ENCODE measurements around the gene RNF168.
A peak's percentile ranks its signal among the peaks of the same experiment; 100 is the strongest.
"Not testable (repeated sequence)": the region's sequence is repeated elsewhere in the genome, so short reads cannot be mapped to it uniquely, and the experiment has no call there.

Gene RNF168, protein sequence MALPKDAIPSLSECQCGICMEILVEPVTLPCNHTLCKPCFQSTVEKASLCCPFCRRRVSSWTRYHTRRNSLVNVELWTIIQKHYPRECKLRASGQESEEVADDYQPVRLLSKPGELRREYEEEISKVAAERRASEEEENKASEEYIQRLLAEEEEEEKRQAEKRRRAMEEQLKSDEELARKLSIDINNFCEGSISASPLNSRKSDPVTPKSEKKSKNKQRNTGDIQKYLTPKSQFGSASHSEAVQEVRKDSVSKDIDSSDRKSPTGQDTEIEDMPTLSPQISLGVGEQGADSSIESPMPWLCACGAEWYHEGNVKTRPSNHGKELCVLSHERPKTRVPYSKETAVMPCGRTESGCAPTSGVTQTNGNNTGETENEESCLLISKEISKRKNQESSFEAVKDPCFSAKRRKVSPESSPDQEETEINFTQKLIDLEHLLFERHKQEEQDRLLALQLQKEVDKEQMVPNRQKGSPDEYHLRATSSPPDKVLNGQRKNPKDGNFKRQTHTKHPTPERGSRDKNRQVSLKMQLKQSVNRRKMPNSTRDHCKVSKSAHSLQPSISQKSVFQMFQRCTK

DNA sequence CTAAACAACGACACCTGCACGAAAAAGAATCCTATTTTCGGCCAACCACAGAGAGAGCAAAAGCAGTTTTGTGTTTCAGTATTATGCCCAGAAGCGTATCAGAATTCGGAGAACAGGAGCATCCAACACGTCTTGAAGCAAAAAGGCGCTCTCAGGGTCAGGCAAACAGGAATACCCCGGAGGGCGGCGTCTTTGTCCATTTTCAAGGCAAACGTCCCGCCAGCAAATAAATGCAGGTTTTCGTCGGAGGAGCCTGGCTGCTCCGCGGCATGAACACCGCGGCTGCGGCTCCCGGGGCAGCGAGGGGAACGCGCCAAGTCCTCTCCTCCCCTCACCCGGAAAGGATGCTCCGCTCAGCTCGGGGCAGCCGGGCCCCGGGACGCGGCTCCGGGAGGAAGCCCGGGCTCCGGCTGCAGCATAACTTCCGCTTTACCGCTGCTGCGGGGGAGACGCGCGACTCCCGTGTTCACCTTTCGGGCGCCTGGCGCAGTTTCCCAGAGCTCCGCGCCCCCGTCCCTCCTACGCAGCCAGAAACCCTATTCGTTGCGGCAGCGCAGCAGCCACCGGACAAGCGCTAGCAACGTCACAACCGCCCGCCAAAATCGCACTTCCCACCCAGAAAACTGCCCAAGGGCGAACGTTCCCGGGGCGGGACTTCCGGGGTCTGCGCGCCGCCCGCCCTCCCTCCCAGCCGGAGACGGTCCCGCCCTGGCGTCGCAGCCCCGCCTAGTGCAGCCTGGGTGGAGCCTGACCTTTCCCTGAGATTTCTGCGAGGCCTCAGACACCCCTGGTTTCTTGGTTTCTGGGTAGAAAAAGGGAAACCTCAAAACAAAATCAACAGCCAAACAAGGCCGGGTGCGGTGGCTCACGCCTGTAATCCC is at the start of gene RNF168:
Gene RNF168, minus strand, starts transcription at position 573 of the 881 bp plus-strand sequence. CDS start 595 bp downstream, outside the sequence.
- TF ChIP-seq ZNF274 (IDR thresholded peaks at IDR 0.05; ENCODE audit: low read depth, low read length): no peak
- peak within 1 kb of the TSS; percentile 93 for H3K4me3 ChIP-seq (ENCODE audit: low read length)

DNA sequence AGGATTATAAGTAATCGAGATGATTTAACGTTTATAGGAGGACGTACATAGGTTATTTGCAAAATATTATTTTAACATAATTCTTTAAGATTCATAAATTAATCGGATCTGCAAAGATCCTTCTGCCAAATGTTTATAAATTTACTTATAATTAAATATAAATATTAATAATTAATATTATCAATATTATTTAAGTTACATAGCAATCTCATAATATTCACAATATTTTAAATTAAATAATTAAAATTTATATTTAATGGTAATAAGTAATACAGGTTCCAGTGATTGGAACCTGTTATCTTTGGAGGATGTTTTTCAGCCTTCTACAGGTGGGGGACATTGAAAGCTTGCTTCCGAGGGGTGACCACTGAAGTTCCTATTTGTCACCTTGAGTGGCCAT is 48.7 kb upstream of the RNF168 start:
- no peak for TF ChIP-seq ZNF274 (IDR thresholded peaks at IDR 0.05; ENCODE audit: low read depth, low read length)
- H3K4me3 ChIP-seq (ENCODE audit: low read length): no peak overlapping the region

DNA sequence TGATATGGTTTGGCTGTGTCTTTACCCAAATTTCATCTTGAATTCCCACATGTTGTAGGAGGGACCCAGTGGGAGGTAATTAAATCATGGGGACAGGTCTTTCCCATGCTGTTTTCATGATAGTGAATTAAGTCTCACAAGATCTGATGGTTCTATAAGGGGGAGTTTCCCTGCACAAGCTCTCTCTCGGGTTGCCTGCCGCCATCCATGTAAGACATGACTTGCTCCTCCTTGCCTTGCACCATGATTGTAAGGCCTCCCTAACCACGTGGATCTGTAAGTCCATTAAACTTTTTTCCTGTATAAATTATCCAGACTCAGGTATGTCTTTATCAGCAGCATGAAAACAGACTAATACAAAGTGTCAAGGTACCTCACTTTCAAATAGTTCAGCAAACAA is 46.6 kb upstream of the RNF168 start:
- not testable (repeated sequence) for H3K4me3 ChIP-seq (ENCODE audit: low read length)

DNA sequence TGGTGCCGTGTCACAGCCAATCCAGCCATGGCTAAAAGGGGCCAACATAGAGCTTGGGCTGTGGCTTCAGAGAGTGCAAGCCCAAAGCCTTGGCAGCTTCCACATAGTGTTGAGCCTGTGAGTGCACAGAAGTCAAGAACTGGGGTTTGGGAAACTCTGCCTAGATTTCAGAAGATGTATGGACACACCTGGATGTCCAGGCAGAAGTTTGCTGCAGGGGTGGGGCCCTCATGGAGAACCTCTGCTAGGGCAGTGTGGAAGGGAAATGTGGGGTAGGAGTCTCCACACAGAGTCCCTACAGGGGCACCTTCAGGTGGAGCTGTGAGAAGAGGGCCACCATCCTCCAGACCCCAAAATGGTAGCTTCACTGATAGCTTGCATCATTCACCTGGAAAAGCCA is 45.7 kb upstream of the RNF168 start:
- H3K4me3 ChIP-seq (ENCODE audit: low read length): not testable (repeated sequence)

DNA sequence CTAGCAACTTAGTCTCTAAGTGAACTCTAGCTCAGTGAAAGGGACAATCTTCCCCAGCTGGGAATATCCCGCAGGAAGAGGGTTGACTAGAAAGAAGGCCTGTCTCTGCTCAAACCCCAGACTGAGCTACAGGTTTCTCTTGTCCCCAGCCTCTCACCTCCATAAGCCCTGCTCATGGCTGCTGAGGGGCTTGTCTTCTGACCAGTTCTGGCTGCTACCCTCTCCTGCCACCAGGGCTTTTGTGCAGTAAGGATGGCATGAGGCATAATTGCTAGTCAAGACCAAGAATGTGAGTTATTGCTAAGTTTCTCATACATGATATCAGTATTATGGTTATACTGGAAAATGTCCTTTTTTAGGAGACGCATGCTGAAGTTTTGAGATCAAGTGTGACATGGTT is 43.5 kb upstream of the RNF168 start:
- H3K4me3 ChIP-seq (ENCODE audit: low read length): no peak overlapping the region
- TF ChIP-seq ZNF274 (IDR thresholded peaks at IDR 0.05; ENCODE audit: low read depth, low read length): no peak

DNA sequence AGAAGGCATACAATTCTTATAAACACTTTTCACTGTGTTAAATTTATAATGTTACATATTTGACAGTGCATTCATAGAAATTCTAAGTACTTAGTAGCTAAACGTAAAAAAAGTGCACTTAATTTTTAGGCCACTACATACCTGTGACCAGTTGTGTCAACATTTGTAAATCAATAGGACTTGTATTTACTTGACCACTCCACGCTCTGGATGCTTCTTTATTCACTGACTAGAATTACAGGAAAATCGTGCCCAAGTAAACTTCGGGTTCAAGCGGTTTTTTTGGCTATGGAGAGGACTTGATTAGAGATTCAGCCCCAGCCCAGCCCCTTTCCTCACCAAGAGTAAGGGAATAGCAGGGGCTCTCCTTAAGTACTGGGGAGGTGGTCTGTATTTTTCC is 43.0 kb upstream of the RNF168 start:
- TF ChIP-seq ZNF274 (IDR thresholded peaks at IDR 0.05; ENCODE audit: low read depth, low read length): no peak
- H3K4me3 ChIP-seq (ENCODE audit: low read length): no peak overlapping the region

DNA sequence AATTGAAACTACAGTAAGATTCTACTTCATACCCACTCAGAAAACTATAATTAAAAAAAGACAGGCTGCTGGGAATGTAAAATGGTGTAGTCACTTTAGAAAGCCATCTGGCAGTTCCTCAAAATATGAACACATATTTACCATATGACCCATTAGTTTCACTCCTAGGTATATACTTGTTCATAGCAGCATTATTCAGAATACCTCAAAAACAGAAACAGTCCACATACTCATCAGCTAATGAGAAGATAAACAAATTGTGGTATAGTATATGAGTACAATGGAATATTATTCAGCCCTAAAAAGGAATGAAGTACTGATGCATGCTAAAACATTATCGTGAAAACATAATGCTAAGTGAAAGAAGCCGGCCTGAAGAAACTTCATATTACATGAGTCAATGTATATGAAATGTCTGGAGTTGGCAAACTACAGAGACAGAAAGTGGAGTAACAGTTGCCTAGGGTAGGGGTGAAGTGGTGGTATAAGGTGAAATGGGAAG is 41.0 kb upstream of the RNF168 start:
- no peak overlapping the region for H3K4me3 ChIP-seq (ENCODE audit: low read length)
- no peak for TF ChIP-seq ZNF274 (IDR thresholded peaks at IDR 0.05; ENCODE audit: low read depth, low read length)

DNA sequence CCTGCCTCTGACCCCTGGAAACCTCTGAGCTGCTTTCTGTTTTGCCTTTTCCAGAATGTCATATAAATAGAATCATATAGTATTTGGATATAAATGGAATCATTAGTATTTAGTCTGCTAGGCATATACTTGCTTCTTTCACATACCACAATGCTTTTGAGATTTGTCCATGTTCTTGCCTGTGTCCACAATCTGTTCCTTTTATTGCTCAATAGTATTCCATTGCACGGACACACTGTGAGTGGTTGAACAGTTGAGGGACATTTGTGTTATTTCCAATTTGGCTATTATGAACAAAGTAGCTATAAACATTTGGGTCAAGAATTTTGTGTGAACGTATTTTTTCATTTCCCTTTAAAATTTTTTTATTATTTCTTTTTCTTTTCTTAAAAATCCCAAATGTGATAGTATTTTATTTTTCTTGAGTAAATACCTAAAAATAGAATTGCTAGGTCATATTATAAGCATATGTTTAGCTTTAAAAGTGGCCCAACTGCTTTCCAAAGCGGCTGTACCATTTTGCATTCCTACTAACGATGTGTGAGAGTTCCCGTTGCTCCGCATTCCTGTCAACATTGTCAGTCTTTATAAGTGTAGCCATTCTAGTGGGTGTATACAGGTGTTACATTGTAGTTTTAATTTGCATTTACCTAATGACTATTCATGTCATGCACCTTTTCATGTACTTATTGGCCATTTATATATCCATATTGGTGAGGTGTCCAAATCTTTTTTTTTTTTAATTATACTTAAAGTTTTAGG is 38.3 kb upstream of the RNF168 start:
- no peak overlapping the region for H3K4me3 ChIP-seq (ENCODE audit: low read length)
- TF ChIP-seq ZNF274 (IDR thresholded peaks at IDR 0.05; ENCODE audit: low read depth, low read length): no peak

DNA sequence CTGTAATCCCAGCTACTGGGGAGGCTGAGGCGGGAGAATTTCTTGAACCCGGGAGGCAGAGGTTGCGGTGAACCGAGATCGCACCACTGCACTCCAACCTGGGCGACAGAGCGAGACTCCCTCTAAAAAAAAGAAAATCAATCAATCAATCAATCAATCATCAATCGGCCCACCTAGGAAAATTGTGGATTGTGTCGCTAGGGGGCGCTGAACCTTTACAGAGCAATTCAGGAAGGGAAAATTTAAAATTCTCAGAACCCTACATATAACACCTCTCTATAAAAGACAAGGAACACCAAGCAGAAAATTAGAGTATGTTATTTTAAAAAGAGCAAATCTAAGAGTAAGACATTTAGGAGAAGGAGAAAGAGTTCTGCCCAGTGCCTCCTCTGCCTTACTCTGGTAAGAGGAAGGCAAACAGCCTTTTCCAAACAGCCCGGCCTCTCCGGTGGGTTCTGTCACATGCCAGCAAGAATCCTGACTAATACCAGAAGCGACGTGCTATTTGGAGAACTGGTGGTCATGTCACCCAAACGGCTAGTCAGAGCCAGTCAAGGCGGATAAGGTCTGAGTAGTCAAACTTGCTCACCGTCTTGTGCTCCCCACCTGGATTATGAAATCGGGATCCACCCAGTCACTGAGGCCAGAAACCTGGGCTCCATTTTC is 33.9 kb upstream of the RNF168 start:
- TF ChIP-seq ZNF274 (IDR thresholded peaks at IDR 0.05; ENCODE audit: low read depth, low read length): no peak
- no peak overlapping the region for H3K4me3 ChIP-seq (ENCODE audit: low read length)

DNA sequence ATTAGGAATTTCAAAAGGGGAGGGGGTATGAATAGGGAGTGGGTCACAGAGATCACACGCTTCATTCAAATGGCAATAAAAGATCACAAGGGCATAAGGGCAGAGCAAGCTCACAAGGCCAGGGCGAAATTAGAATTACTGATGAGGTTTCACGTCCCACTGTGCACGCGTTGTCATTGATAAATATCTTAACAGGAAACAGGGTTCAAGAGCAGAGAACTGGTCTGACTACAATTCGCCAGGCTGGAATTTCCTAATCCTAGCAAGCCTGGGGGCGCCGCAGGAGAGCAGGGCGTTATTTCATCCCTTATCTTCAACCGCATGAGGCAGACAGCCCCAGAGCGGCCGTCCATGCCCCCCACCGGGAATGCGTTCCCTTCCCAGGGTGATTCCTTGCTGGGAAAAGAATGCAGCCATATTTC is 29.7 kb upstream of the RNF168 start:
- TF ChIP-seq ZNF274 (IDR thresholded peaks at IDR 0.05; ENCODE audit: low read depth, low read length): no peak
- H3K4me3 ChIP-seq (ENCODE audit: low read length): no peak overlapping the region

DNA sequence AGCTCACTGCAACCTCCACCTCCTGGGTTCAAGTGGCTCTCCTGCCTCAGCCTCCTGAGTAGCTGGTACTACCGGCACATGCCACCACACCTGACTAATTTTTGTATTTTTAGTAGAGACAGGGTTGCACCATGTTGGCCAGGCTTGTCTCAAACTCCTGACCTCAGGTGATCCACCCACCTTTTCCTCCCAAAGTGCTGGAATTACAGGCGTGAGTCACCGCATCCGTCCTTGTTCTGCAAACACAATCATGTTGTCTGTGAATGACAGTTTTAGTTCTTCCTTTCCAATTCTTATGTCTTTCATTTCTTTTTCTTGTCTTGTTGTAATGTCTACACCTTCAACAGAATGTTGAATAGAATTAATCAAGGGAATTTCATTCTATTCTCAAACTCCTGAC is 27.9 kb upstream of the RNF168 start:
- TF ChIP-seq ZNF274 (IDR thresholded peaks at IDR 0.05; ENCODE audit: low read depth, low read length): no peak
- H3K4me3 ChIP-seq (ENCODE audit: low read length): no peak overlapping the region

DNA sequence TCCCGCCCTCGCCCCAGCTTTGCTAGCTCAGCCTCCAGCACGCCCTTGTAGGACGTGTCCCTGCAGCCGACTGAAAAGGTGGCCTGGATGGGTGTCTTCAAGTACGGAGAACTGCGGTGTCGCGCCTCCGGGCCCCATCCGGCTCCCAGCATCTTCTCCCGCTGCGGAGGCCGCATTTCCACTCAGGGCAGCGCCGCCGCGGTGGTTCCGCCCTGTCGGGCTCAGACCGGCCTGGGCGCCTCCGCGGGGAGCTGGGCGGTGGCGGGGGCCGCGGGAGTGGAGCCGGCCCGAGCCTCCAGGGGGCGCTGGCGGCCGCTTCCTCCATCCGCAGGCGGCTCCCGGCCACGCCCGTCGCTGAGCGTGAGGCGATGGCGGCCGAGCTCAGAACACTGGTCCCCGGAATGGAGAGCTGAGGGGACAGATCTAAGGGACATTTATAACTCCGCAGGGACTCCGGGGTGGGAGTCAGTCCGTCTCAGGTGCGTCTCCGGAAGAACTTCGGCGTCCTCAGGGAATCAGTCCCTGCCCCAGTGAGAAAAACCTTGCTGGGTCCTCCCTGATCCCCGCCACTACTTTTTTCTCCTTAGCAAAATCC is 25.2 kb upstream of the RNF168 start:
- no peak for TF ChIP-seq ZNF274 (IDR thresholded peaks at IDR 0.05; ENCODE audit: low read depth, low read length)
- peak overlapping the region; percentile 59; the same call in 1 of the 2 replicates for H3K4me3 ChIP-seq (ENCODE audit: low read length)

DNA sequence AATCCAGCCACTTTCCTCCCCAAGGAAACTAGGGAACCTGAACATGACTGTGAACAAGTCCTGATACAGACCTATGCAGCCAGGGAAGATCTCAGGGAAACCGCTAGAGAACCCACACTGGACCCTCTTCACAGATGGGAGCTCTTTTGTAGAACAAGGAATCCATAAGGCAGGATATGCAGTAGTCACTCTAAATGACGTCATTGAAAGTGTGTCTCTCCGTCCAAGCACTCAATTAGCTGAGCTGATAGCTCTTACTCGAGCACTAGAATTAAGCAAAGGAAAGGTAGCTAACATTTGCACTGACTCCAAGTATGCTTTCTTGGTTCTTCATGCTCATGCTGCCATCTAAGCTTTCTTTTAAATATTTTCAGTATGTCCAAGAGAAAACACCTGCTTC is 21.6 kb upstream of the RNF168 start:
- no peak for TF ChIP-seq ZNF274 (IDR thresholded peaks at IDR 0.05; ENCODE audit: low read depth, low read length)
- no peak overlapping the region for H3K4me3 ChIP-seq (ENCODE audit: low read length)
